HEK293 (cell line): ENCODE measurements around the gene CCDC85C.

Source experiments
- CTCF ChIA-PET: fragments of 350-600 bp; formaldehyde crosslinking; extraction: SDS; loops from one replicate; lab custom pipeline; 2021; ENCODE audit warnings: antibody characterized with exemption; lab: Yijun Ruan, JAX
- POLR2A ChIA-PET: fragments of 300-600 bp; formaldehyde crosslinking; extraction: SDS; loops from one replicate; lab custom pipeline; 2020; ENCODE audit warnings: antibody characterized with exemption, inconsistent platforms; lab: Yijun Ruan, JAX
- H3K27ac ChIP-seq: fragments of 200-500 bp; sonication (Bioruptor generic); 2 replicates; pipeline ENCODE4 v1.5.1; 2014; ENCODE audit warnings: low read depth, low read length, control low read depth, inconsistent platforms; ENCODE audit errors: extremely low read depth
- H3K36me3 ChIP-seq, 2 experiments: fragments of 200-500 bp in 1 of 2; sonication (Bioruptor generic) in 1 of 2; 1 replicate in 1 of 2; 2 replicates in 1 of 2; pipeline ENCODE4 v1.5.1; 2014 to 2017; ENCODE audit warnings: inconsistent platforms in 2 of 2, low read length in 2 of 2; ENCODE audit not compliant: control insufficient read depth in 2 of 2, insufficient read depth in 1 of 2
- H3K4me1 ChIP-seq: fragments of 200-500 bp; sonication (Bioruptor generic); 2 replicates; pipeline ENCODE4 v1.5.1; 2014; ENCODE audit warnings: mild to moderate bottlenecking, low read length, inconsistent platforms; ENCODE audit not compliant: control insufficient read depth, insufficient read depth
- H3K4me3 ChIP-seq: 2 replicates; pipeline ENCODE4 v1.5.1; 2011; ENCODE audit warnings: low read depth, mild to moderate bottlenecking, control low read depth, low read length, moderate library complexity
- H3K9me3 ChIP-seq: fragments of 200-500 bp; sonication (Bioruptor generic); 2 replicates; pipeline ENCODE4 v1.5.1; 2014; ENCODE audit warnings: low read depth, low read length, inconsistent platforms; ENCODE audit not compliant: control insufficient read depth, insufficient read depth
- HOXA7 ChIP-seq: sonication (generic); formaldehyde crosslinking; IDR thresholded peaks from 2 replicates; pipeline ENCODE4 v1.8.1; 2022; ENCODE audit warnings: missing genetic modification reagents, borderline replicate concordance
- IKZF3 ChIP-seq: fragments of 450-650 bp; IDR thresholded peaks from 2 replicates; pipeline ENCODE4 v1.5.0; 2018; ENCODE audit warnings: missing biosample characterization, mild to moderate bottlenecking, missing genetic modification characterization, moderate library complexity
- MEIS1 ChIP-seq: sonication (generic); formaldehyde crosslinking; IDR thresholded peaks from 2 replicates; pipeline ENCODE4 v1.8.1; 2022; ENCODE audit warnings: missing genetic modification reagents, mild to moderate bottlenecking, borderline replicate concordance
- PRDM4 ChIP-seq: fragments of 450-650 bp; formaldehyde crosslinking; IDR thresholded peaks from 2 replicates; pipeline ENCODE4 v1.5.1; 2017; ENCODE audit warnings: missing biosample characterization, missing genetic modification characterization
- SCRT1 ChIP-seq: fragments of 450-650 bp; formaldehyde crosslinking; IDR thresholded peaks from 2 replicates; pipeline ENCODE4 v1.5.1; 2016; ENCODE audit warnings: missing biosample characterization, missing genetic modification characterization, borderline replicate concordance
- ZBTB48 ChIP-seq: fragments of 450-650 bp; formaldehyde crosslinking; IDR thresholded peaks from 2 replicates; pipeline ENCODE4 v1.5.1; 2016; ENCODE audit warnings: missing biosample characterization, missing genetic modification characterization
- ZBTB49 ChIP-seq: fragments of 450-650 bp; formaldehyde crosslinking; IDR thresholded peaks from 2 replicates; pipeline ENCODE4 v1.5.1; 2016; ENCODE audit warnings: missing biosample characterization, missing genetic modification characterization, low read depth
- ZFHX2 ChIP-seq: fragments of 450-650 bp; formaldehyde crosslinking; conservative IDR thresholded peaks from 2 replicates; pipeline ENCODE4 v1.5.1; 2016; ENCODE audit warnings: missing biosample characterization, missing genetic modification characterization
- ZIC2 ChIP-seq: fragments of 450-650 bp; formaldehyde crosslinking; IDR thresholded peaks from 2 replicates; pipeline ENCODE4 v1.5.1; 2016; ENCODE audit warnings: missing biosample characterization, missing genetic modification characterization
- ZNF114 ChIP-seq: fragments of 450-650 bp; formaldehyde crosslinking; IDR thresholded peaks from 2 replicates; pipeline ENCODE4 v1.5.0; 2017; ENCODE audit warnings: missing biosample characterization, missing genetic modification characterization
- ZNF140 ChIP-seq: fragments of 450-650 bp; formaldehyde crosslinking; IDR thresholded peaks from 2 replicates; pipeline ENCODE4 v1.5.1; 2016; ENCODE audit warnings: missing biosample characterization, missing genetic modification characterization
- ZNF148 ChIP-seq: fragments of 450-650 bp; formaldehyde crosslinking; IDR thresholded peaks from 2 replicates; pipeline ENCODE4 v1.5.0; 2017; ENCODE audit warnings: missing biosample characterization, missing genetic modification characterization, borderline replicate concordance
- ZNF169 ChIP-seq: fragments of 450-650 bp; formaldehyde crosslinking; IDR thresholded peaks from 2 replicates; pipeline ENCODE4 v1.5.1; 2016; ENCODE audit warnings: missing biosample characterization, missing genetic modification characterization
- ZNF184 ChIP-seq: fragments of 450-650 bp; IDR thresholded peaks from 2 replicates; pipeline ENCODE4 v1.5.1; 2018; ENCODE audit warnings: missing biosample characterization, mild to moderate bottlenecking, missing genetic modification characterization
- ZNF248 ChIP-seq: fragments of 450-650 bp; formaldehyde crosslinking; IDR thresholded peaks from 2 replicates; pipeline ENCODE4 v1.5.1; 2017; ENCODE audit warnings: missing biosample characterization, missing genetic modification characterization
- ZNF354C ChIP-seq: fragments of 450-650 bp; formaldehyde crosslinking; IDR thresholded peaks from 2 replicates; pipeline ENCODE4 v1.5.1; 2016; ENCODE audit warnings: missing biosample characterization, missing genetic modification characterization, low read depth, borderline replicate concordance
- ZNF426 ChIP-seq: fragments of 450-650 bp; formaldehyde crosslinking; IDR thresholded peaks from 2 replicates; pipeline ENCODE4 v1.5.1; 2017; ENCODE audit warnings: missing biosample characterization, missing genetic modification characterization, mild to moderate bottlenecking, inconsistent platforms, moderate library complexity
- ZNF488 ChIP-seq: fragments of 450-650 bp; formaldehyde crosslinking; IDR thresholded peaks from 2 replicates; pipeline ENCODE4 v1.5.1; 2016; ENCODE audit warnings: missing biosample characterization, missing genetic modification characterization
- ZNF560 ChIP-seq: fragments of 450-650 bp; formaldehyde crosslinking; IDR thresholded peaks from 2 replicates; pipeline ENCODE4 v1.5.1; 2017; ENCODE audit warnings: missing biosample characterization, missing genetic modification characterization, borderline replicate concordance
- ZNF626 ChIP-seq: fragments of 450-650 bp; sonication (Bioruptor Pico); formaldehyde crosslinking; IDR thresholded peaks from 2 replicates; pipeline ENCODE4 v1.5.1; 2018; ENCODE audit warnings: missing biosample characterization, missing genetic modification characterization, inconsistent platforms
- ZNF692 ChIP-seq: fragments of 450-650 bp; formaldehyde crosslinking; IDR thresholded peaks from 2 replicates; pipeline ENCODE4 v1.5.1; 2016; ENCODE audit warnings: missing biosample characterization, missing genetic modification characterization
- ZNF704 ChIP-seq: fragments of 450-650 bp; formaldehyde crosslinking; IDR thresholded peaks from 2 replicates; pipeline ENCODE4 v1.5.1; 2016; ENCODE audit warnings: missing biosample characterization, missing genetic modification characterization
- ZNF76 ChIP-seq: fragments of 450-650 bp; formaldehyde crosslinking; IDR thresholded peaks from 2 replicates; pipeline ENCODE4; 2016; ENCODE audit warnings: low read depth, missing biosample characterization, missing genetic modification characterization, borderline replicate concordance
- ZNF785 ChIP-seq: fragments of 450-650 bp; formaldehyde crosslinking; IDR thresholded peaks from 2 replicates; pipeline ENCODE4 v1.5.1; 2016; ENCODE audit warnings: missing biosample characterization, missing genetic modification characterization
- ZSCAN30 ChIP-seq: fragments of 450-650 bp; IDR thresholded peaks from 2 replicates; pipeline ENCODE4 v1.5.1; 2018; ENCODE audit warnings: missing biosample characterization, mild to moderate bottlenecking, missing genetic modification characterization, moderate library complexity

The CCDC85C gene

GRCh38 chr14:99479906-99480869 lies 123.8 kb downstream of the CCDC85C start, which contains the start of gene SETD3:
TSS of gene SETD3 (minus strand) at chr14:99480859. CDS start at chr14:99465805, 15,054 bp downstream.
- Histone ChIP-seq H3K27ac (peak within 1 kb of the TSS; percentile 88), H3K36me3 (no peaks in the 10 kb centered on the region), H3K4me3 (peak within 1 kb of the TSS; percentile 96), H3K9me3 (no peaks in the 10 kb centered on the region), H3K4me1 (peaks cover 15% of the 10 kb centered on the region)
- CTCF ChIA-PET: interaction anchor here (0.6 kb wide), 1 partner anchor 394 kb away, joined by 4 read pairs; no protein-coding TSS in a partner anchor
- POLR2A ChIA-PET: interaction anchor here (0.6 to 1.5 kb wide), 18 partner anchors 10 to 491 kb away, joined by 3 to 12 read pairs (median 3); partner anchors contain the start of gene CCDC85C
- TF ChIP-seq ZNF426 (tag by site-specific recombination): no peak
- no peak for TF ChIP-seq ZNF354C (tag by site-specific recombination)
- peak; percentile 31; the same call in 1 of the 2 replicates for TF ChIP-seq ZSCAN30 (tag by site-specific recombination)
- TF ChIP-seq MEIS1 (CRISPR knock-in tag): no peak
- no peak for TF ChIP-seq ZNF626
- no peak for TF ChIP-seq ZNF704 (tag by site-specific recombination)
- no peak for TF ChIP-seq PRDM4
- TF ChIP-seq ZNF184: no peak
- 0 out of 2 replicates have a peak, but pooled peaks have one; percentile 14 for TF ChIP-seq ZBTB48 (tag by site-specific recombination)
- no peak for TF ChIP-seq ZNF488 (tag by site-specific recombination)
- peak; percentile 73 for TF ChIP-seq ZIC2 (tag by site-specific recombination)
- no peak for TF ChIP-seq SCRT1
- TF ChIP-seq ZNF248: no peak
- peak; percentile 94 for TF ChIP-seq ZFHX2 (tag by site-specific recombination)
- no peak for TF ChIP-seq ZNF560 (tag by site-specific recombination)
- no peak for TF ChIP-seq ZNF785
- TF ChIP-seq HOXA7 (CRISPR knock-in tag): no peak
- peak; percentile 79; the same call in 1 of the 2 replicates for TF ChIP-seq ZNF76 (tag by site-specific recombination)
- no peak for TF ChIP-seq ZNF114
- TF ChIP-seq ZNF140: no peak
- no peak for TF ChIP-seq ZBTB49 (tag by site-specific recombination)
- TF ChIP-seq ZNF148 (tag by site-specific recombination): no peak
- TF ChIP-seq ZNF692 (tag by site-specific recombination): 0 out of 2 replicates have a peak, but pooled peaks have one; percentile 57
- peak; percentile 68 for TF ChIP-seq IKZF3 (tag by site-specific recombination)
- no peak for TF ChIP-seq ZNF169 (tag by site-specific recombination)
